Right lung (tissue), 10 donors: ENCODE results near the gene MINDY3. TPM values are rescaled to one million over a fixed set of nuclear protein-coding genes. Genes with fewer than 3 reads are reported as not detected.
"Not testable (repeated sequence)": the region's sequence is repeated elsewhere in the genome, so short reads cannot be mapped to it uniquely, and the experiment has no call there.

Experiments used
- DNase-seq, 2 donors: peaks; one replicate each; pipeline ENCODE4 v3.0.0-alpha.2; 2013
- long read RNA-seq, 8 donors: transcript quantifications; one replicate each; lab custom pipeline, GENCODE V29; 2026
- polyA plus RNA-seq, 5 donors: library from polyadenylated mRNA; unstranded; fragments of 120-200 nt; gene quantifications; one replicate each; pipeline versions ENCODE4 v1.2.1 to v1.2.3, GENCODE V29; 2013; ENCODE audit warnings: inconsistent platforms in 1 of 5, low replicate concordance in 1 of 5; ENCODE audit not compliant: insufficient read length in 5 of 5, insufficient read depth in 1 of 5

The MINDY3 gene
- 10 to 100 TPM; 34.3 to 61.6 (median 50.7) TPM for polyA plus RNA-seq
- long read RNA-seq, donor 1, partial matches to known transcripts: 0 of 6 reads
- long read RNA-seq, donor 1, other reads (novel, unspliced or antisense): 0 of 6 reads
- long read RNA-seq, donor 2: 0 reads
- long read RNA-seq, donor 3, partial matches to known transcripts: 0 of 5 reads
- long read RNA-seq, donor 3, other reads (novel, unspliced or antisense): 0 of 5 reads
- long read RNA-seq, donor 4: 0 reads
- long read RNA-seq, donor 5, transcript MINDY3-205 (2 exons, 469 nt): major isoform, 6 of 8 reads
- long read RNA-seq, donor 5, partial matches to known transcripts: 0 of 8 reads
- long read RNA-seq, donor 5, other reads (novel, unspliced or antisense): 0 of 8 reads
- long read RNA-seq, donor 6, partial matches to known transcripts: 0 of 5 reads
- long read RNA-seq, donor 6, other reads (novel, unspliced or antisense): 0 of 5 reads
- long read RNA-seq, donor 7, transcript MINDY3-201 (15 exons, 2,381 nt): major isoform, 6 of 9 reads
- long read RNA-seq, donor 7, partial matches to known transcripts: 0 of 9 reads
- long read RNA-seq, donor 7, other reads (novel, unspliced or antisense): 0 of 9 reads
- long read RNA-seq, donor 8, partial matches to known transcripts: 0 of 1 reads
- long read RNA-seq, donor 8, other reads (novel, unspliced or antisense): 0 of 1 reads

- DNase-seq: peak; percentile 82 to 85
Observed at GRCh38 chr10:15859906-15860691, at the start of gene MINDY3. Gene MINDY3 (minus strand): TSS chr10:15860507. CDS start chr10:15860299, 208 bp downstream.

GRCh38 chr10:15901889-15902288 is 41.6 kb upstream of the MINDY3 start:
- DNase-seq: no peak

GRCh38 chr10:15898046-15898445 is 37.7 kb upstream of the MINDY3 start:
- DNase-seq: no peak

- no peak for DNase-seq
Observed at GRCh38 chr10:15897287-15897686, 37.0 kb upstream of the MINDY3 start.

- no peak for DNase-seq
Observed at GRCh38 chr10:15896654-15897053, 36.3 kb upstream of the MINDY3 start.

GRCh38 chr10:15884447-15884846 is 24.1 kb upstream of the MINDY3 start:
- no peak for DNase-seq

GRCh38 chr10:15881542-15881941 is 21.2 kb upstream of the MINDY3 start:
- no peak for DNase-seq

GRCh38 chr10:15879663-15880062 is 19.4 kb upstream of the MINDY3 start:
- DNase-seq: no peak

- no peak for DNase-seq
Observed at GRCh38 chr10:15879058-15879457, 18.8 kb upstream of the MINDY3 start.

- DNase-seq: no peak
Observed at GRCh38 chr10:15877836-15878576, 17.7 kb upstream of the MINDY3 start.

GRCh38 chr10:15876274-15876673 is 16.0 kb upstream of the MINDY3 start:
- not testable (repeated sequence) for DNase-seq

- not testable (repeated sequence) for DNase-seq
Observed at GRCh38 chr10:15872645-15873044, 12.3 kb upstream of the MINDY3 start.

- DNase-seq: no peak
Observed at GRCh38 chr10:15871823-15872222, 11.5 kb upstream of the MINDY3 start.

GRCh38 chr10:15869935-15870334 is 9.6 kb upstream of the MINDY3 start:
- DNase-seq: no peak

GRCh38 chr10:15868006-15868405 is 7.7 kb upstream of the MINDY3 start:
- DNase-seq: no peak

- DNase-seq: no peak
Observed at GRCh38 chr10:15865304-15865703, 5.0 kb upstream of the MINDY3 start.

- DNase-seq: no peak
Observed at GRCh38 chr10:15864419-15864818, 4.1 kb upstream of the MINDY3 start.

GRCh38 chr10:15863733-15864132 is 3.4 kb upstream of the MINDY3 start:
- no peak for DNase-seq

- DNase-seq: no peak
Observed at GRCh38 chr10:15863323-15863722, 3.0 kb upstream of the MINDY3 start.

- no peak for DNase-seq
Observed at GRCh38 chr10:15860692-15861201, 440 bp upstream of the MINDY3 start.

GRCh38 chr10:15859509-15859905 is 800 bp downstream of the MINDY3 start:
- DNase-seq: no peak
